Measurements from ENCODE around the gene ABLIM1.

- TF ChIP-seq CTCF (IDR thresholded peaks at IDR 0.05) = no peak
- TF ChIP-seq POLR2AphosphoS5 (IDR thresholded peaks at IDR 0.05) = no peak
- TF ChIP-seq POLR2A (IDR thresholded peaks at IDR 0.05) = no peak
- no peak for TF ChIP-seq EP300 (IDR thresholded peaks at IDR 0.05)
These were observed 39.4 kb downstream of the ABLIM1 start for GRCh38 chr10:114618722-114619121.
